Hippocampal formation (tissue), 2 donors: Measurements from ENCODE around the gene CUL1.

Experiments
- DNase-seq, 2 donors: peaks; one replicate each; lab custom pipeline; 2025; lab: John Stamatoyannopoulos, UW

CUL1 gene

DNA sequence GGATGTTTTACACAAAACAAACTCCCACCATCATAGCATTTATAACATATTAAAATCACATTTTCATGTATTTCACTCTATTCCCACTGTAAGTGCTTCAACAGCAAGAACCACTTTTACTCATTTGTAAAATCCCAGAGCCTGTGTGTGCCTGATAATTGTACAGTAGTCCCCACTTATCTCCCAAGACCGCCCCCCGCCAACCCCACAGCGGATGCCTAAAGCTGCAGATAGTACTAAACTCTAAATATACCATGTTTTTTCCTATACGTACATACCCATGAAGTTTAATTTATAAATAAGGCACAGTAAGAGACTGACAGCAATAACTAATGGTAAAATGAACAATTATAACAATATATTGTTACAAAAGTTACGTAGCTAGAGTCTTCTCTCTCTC is 151.9 kb downstream of the CUL1 start:
- no peak for DNase-seq
